IMR-90 (cell line): ENCODE results near the gene ALG1.

Experiments used
- CTCF ChIP-seq: conservative IDR thresholded peaks from 2 replicates; pipeline ENCODE4 v1.5.1; 2012; ENCODE audit warnings: mild to moderate bottlenecking, low read depth, low read length, improper control_type of control experiment
- ELK1 ChIP-seq: fragments of 150-350 bp; IDR thresholded peaks from 2 replicates; pipeline ENCODE4 v1.6.1; 2016; ENCODE audit warnings: low read depth, mild to moderate bottlenecking, low read length, moderate library complexity, borderline replicate concordance
- POLR2A ChIP-seq: IDR thresholded peaks from 2 replicates; pipeline ENCODE4 v1.6.1; 2012; ENCODE audit warnings: mild to moderate bottlenecking, low read depth, low read length
- RAD21 ChIP-seq: IDR thresholded peaks from 2 replicates; pipeline ENCODE4 v1.6.1; 2012; ENCODE audit warnings: low read length, improper control_type of control experiment

GRCh38 chr16:5072334-5073278, 963 bp downstream of the ALG1 start:
- TF ChIP-seq RAD21, result no peak
- TF ChIP-seq ELK1, result no peak
- no peak for TF ChIP-seq CTCF
- TF ChIP-seq POLR2A, result no peak
